Neuron (in vitro differentiated cells): ENCODE results near the gene RBM4B.

Source experiments
- H2AFZ ChIP-seq: one replicate; pipeline ENCODE4 v1.6.1; 2013; ENCODE audit warnings: low read depth, mild to moderate bottlenecking, inconsistent platforms, low read length, moderate library complexity
- H3K27me3 ChIP-seq: one replicate; pipeline ENCODE4 v1.6.1; 2013; ENCODE audit warnings: low read length; ENCODE audit not compliant: insufficient read depth
- H3K36me3 ChIP-seq: one replicate; pipeline ENCODE4 v1.6.1; 2013; ENCODE audit warnings: low read length; ENCODE audit not compliant: insufficient read depth
- H3K4me1 ChIP-seq: one replicate; pipeline ENCODE4 v1.6.1; 2013; ENCODE audit warnings: low read length; ENCODE audit not compliant: insufficient read depth
- H3K4me3 ChIP-seq: 2 replicates; pipeline ENCODE4 v1.5.1; 2013; ENCODE audit warnings: mild to moderate bottlenecking, low read length, moderate library complexity
- H3K9me3 ChIP-seq: one replicate; pipeline ENCODE4 v1.6.1; 2013; ENCODE audit warnings: low read length

Gene RBM4B

DNA sequence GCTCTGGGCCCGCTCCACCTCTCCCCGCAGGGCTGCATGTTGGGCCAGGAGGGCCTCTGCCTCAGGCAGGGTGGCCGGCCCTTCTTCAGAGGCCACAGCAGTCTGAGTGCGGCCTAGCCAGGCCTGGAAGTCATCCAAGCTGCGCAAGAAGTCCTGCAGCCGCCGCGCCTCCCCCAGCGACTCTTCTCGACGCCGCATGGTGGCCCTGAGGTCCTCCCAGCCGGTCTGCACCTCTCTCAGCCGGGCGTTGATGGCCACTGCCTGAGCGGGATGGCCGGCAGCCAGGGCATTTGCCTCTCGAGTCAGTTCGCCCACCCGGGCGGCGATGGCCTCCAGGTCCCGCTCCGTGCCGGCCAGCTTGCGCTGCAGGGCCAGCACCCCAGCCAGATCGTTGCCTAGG is 23.1 kb upstream of the RBM4B start:
- Histone ChIP-seq H2AFZ (no peak overlapping the region), H3K4me1 (no peaks in the 10 kb centered on the region), H3K36me3 (peaks cover 76% of the 10 kb centered on the region)

GRCh38 chr11:66700337-66700736 is 22.6 kb upstream of the RBM4B start:
- Histone ChIP-seq H2AFZ (no peak overlapping the region), H3K36me3 (peaks cover 72% of the 10 kb centered on the region), H3K4me1 (no peaks in the 10 kb centered on the region), H3K4me3 (no peak overlapping the region), H3K9me3 (peaks cover 18% of the 10 kb centered on the region), H3K27me3 (no peaks in the 10 kb centered on the region)

More for the DNA sequence above, 23.1 kb upstream of the RBM4B start:
- H3K9me3 ChIP-seq: peaks cover 18% of the 10 kb centered on the region
- no peak overlapping the region for H3K4me3 ChIP-seq
- no peaks in the 10 kb centered on the region for H3K27me3 ChIP-seq

GRCh38 chr11:66698491-66698890 is 20.8 kb upstream of the RBM4B start:
- H2AFZ ChIP-seq: no peak overlapping the region
- peaks cover 67% of the 10 kb centered on the region for H3K36me3 ChIP-seq
- H3K9me3 ChIP-seq: peaks cover 18% of the 10 kb centered on the region
- no peak overlapping the region for H3K4me3 ChIP-seq
- H3K27me3 ChIP-seq: no peaks in the 10 kb centered on the region
- H3K4me1 ChIP-seq: no peaks in the 10 kb centered on the region

DNA sequence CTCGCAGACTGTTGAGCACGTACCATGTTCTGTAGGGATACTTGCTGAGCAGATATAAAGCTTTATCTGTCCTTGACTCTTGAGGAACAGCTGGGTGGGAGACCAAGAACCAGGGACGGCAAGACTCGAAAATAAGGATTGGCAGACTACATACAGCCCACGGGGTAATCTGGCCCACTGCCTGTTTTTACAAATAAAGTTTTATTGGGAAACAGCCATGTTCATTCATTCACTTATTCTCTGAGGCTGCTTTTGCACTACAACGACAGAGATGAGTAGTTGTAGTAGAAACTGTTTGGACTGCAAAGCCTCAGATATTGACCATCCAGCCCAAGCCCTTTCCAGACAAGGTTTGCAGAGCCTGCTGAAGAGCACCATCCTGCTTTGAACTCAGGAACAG is 20.3 kb upstream of the RBM4B start:
- H3K36me3 ChIP-seq: peaks cover 72% of the 10 kb centered on the region

GRCh38 chr11:66696146-66696545 is 18.5 kb upstream of the RBM4B start:
- Histone ChIP-seq H3K36me3 (peaks cover 78% of the 10 kb centered on the region), H3K4me1 (no peaks in the 10 kb centered on the region), H2AFZ (no peak overlapping the region), H3K27me3 (no peaks in the 10 kb centered on the region), H3K4me3 (no peak overlapping the region), H3K9me3 (peaks cover 15% of the 10 kb centered on the region)

More for the DNA sequence above, 20.3 kb upstream of the RBM4B start:
- H3K4me3 ChIP-seq: no peak overlapping the region
- H3K9me3 ChIP-seq: peaks cover 18% of the 10 kb centered on the region
- no peak overlapping the region for H2AFZ ChIP-seq
- no peaks in the 10 kb centered on the region for H3K27me3 ChIP-seq
- no peaks in the 10 kb centered on the region for H3K4me1 ChIP-seq

DNA sequence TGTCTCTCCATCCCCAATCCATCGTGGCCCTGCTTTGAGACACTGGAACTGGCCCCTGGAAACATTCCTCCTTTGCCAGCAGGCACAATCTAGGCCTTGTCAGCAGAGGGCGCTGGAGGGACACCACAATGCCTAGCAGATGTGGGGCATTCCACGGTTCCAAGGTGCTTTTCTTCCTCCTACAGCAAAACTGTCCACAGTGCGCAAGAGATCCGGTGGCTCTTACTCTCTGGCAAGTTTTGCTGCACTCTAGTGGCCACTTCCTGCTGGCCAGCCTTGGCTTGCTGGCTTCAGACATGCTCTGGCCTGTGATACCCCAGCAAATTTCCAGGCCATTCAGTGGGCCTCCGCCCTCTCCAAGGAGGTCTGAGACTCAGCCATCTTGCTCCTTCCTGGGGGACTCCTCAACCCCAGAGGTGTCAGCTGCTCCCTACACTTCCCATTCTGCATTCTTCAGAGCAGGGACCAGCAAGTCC is 17.1 kb upstream of the RBM4B start:
- Histone ChIP-seq H3K4me1 (no peaks in the 10 kb centered on the region), H3K4me3 (no peak overlapping the region), H3K9me3 (peaks cover 6% of the 10 kb centered on the region), H2AFZ (no peak overlapping the region), H3K36me3 (peaks cover 73% of the 10 kb centered on the region), H3K27me3 (no peaks in the 10 kb centered on the region)

DNA sequence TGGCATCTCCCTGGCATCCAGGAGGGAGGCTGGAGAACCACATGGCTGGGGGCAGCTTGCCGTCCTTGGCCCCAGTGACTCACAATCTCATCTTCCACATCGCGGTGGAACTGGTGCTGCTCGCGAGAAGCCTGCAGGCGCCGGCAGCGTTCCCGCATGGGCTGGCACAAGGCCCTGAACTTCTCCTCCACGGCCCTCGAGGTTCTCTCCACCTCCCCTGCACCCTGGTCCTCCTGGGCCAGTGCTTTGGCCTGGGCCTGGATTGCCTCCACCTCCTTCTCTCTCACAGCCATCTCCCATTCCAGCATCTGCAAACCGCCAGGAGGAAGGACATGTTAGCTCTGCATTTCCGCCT is 16.3 kb upstream of the RBM4B start:
- Histone ChIP-seq H2AFZ (no peak overlapping the region), H3K4me3 (no peak overlapping the region), H3K4me1 (no peaks in the 10 kb centered on the region), H3K9me3 (no peaks in the 10 kb centered on the region), H3K27me3 (no peaks in the 10 kb centered on the region), H3K36me3 (peaks cover 70% of the 10 kb centered on the region)

DNA sequence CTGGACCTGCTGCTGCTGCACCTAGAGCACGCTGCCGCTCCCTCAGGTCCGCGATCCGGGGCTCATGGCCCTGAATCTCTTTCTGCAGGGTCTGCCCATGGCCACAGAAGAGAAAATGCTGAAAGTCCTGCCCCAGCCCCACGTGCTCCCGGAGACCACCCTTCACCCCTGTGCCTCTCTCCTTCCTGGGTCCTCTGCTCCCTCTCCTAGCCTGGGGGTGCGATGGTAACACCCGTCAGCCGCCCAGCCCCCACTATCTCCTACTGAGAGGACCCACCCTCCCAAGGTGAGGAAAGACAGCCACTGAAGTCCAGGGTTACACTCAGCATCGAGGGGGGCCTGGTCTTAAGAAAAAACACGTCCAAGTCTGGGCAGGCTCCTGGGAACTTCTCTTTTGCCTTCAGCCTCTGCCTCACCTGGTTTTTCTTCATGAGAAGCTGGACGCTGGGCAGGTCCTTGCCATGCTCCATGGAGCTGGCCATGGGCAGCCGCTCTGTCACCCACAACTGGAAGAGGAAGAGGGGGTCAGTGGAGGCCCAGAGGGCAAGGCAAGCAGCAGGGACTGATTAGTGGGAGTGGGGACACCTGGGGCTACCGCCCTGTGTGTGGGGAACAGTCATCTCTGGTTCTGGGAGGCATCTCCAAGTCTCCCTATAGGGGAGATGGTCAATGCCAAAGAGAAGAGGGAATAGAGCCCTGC is 15.8 kb upstream of the RBM4B start:
- no peaks in the 10 kb centered on the region for H3K4me1 ChIP-seq
- no peak overlapping the region for H3K4me3 ChIP-seq
- no peak overlapping the region for H2AFZ ChIP-seq
- H3K36me3 ChIP-seq: peaks cover 66% of the 10 kb centered on the region
- H3K9me3 ChIP-seq: no peaks in the 10 kb centered on the region
- H3K27me3 ChIP-seq: no peaks in the 10 kb centered on the region

DNA sequence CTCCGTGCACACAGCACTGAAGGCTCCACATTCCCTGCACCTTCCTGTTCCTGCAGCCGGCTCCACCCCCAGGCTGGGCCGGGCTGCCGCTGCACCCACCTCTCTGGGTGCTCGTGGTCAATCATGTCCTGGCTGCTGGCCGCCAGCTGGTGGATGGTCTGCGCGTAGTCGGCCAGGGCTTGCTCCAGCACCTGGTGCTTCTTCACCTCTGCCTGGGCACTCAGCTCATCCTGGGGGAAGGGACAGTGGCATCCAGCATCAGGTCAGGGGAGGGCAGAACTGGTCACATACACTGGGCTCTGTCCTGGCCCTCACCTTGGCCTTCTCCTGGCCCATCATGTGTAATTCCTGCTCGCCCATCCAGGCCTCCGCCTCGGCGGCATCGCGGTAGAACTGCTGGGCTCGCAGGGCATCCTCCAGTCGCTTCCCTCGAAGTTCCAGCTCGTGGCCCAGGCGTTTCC is 15.2 kb upstream of the RBM4B start:
- Histone ChIP-seq H2AFZ (no peak overlapping the region), H3K36me3 (peaks cover 67% of the 10 kb centered on the region), H3K4me1 (no peaks in the 10 kb centered on the region), H3K27me3 (no peaks in the 10 kb centered on the region), H3K9me3 (no peaks in the 10 kb centered on the region), H3K4me3 (no peak overlapping the region)

- no peak overlapping the region for H3K4me3 ChIP-seq
- no peaks in the 10 kb centered on the region for H3K27me3 ChIP-seq
- H3K9me3 ChIP-seq: no peaks in the 10 kb centered on the region
- no peaks in the 10 kb centered on the region for H3K4me1 ChIP-seq
- H2AFZ ChIP-seq: no peak overlapping the region
- H3K36me3 ChIP-seq: peaks cover 67% of the 10 kb centered on the region
Observed at GRCh38 chr11:66692446-66692845, 14.8 kb upstream of the RBM4B start.

GRCh38 chr11:66691311-66691980 is 13.8 kb upstream of the RBM4B start:
- Histone ChIP-seq H3K4me3 (no peak overlapping the region), H3K4me1 (no peaks in the 10 kb centered on the region), H3K27me3 (no peaks in the 10 kb centered on the region), H3K9me3 (no peaks in the 10 kb centered on the region), H2AFZ (no peak overlapping the region), H3K36me3 (peaks cover 67% of the 10 kb centered on the region)

- Histone ChIP-seq H3K4me1 (no peaks in the 10 kb centered on the region), H3K27me3 (no peaks in the 10 kb centered on the region), H3K4me3 (no peak overlapping the region), H3K36me3 (peaks cover 74% of the 10 kb centered on the region), H3K9me3 (no peaks in the 10 kb centered on the region), H2AFZ (no peak overlapping the region)
Observed at GRCh38 chr11:66689661-66690590, 12.2 kb upstream of the RBM4B start.
